ENCODE data around the gene CPA3.

Gene CPA3

GRCh38 chr3:148923592-148923991 lies 58.5 kb downstream of the CPA3 start:
- DNase-seq, result no peak

GRCh38 chr3:148924562-148924961 lies 59.5 kb downstream of the CPA3 start:
- no peak for DNase-seq

DNA sequence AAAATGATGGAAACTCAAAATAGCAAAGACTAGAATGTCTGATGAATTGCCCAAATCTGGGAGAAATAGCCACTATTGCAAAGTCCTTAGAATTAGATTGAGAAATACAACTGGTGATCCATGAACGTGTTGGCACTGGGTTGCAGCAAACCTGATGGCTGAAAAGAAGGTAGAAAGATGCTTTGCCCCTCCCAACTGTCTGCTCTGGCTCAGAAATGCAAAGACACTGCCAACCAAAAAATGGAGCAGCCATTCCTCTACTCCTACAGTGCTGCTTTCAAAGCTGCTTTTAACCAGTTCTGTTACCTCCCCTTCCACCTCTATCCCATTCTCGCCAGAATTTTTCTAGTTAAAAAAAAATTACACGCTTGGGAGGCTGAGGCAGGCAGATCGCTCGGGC lies 60.7 kb downstream of the CPA3 start:
- no peak for DNase-seq

- DNase-seq, result no peak
Measured at GRCh38 chr3:148930752-148931151, 65.7 kb downstream of the CPA3 start.

DNA sequence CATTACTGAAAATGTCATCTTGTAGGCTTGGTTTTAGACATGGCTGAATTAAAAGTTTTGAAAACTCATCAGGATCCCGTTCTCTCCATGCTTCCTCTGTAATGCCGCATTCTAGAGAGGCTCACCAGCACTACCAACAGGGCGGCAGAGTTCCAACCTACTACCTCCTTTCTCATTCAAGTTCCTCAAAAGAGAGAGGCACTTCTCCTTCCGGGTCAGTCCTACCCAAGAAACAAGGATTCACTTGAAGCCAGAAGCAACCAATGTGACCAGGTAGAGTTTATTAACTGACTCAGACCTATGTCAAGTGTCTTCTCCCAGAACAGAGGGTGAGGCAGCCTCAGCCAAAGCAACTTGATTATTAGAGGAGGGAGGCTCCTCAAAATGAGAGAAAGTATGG lies 66.5 kb downstream of the CPA3 start:
- no peak for DNase-seq

DNA sequence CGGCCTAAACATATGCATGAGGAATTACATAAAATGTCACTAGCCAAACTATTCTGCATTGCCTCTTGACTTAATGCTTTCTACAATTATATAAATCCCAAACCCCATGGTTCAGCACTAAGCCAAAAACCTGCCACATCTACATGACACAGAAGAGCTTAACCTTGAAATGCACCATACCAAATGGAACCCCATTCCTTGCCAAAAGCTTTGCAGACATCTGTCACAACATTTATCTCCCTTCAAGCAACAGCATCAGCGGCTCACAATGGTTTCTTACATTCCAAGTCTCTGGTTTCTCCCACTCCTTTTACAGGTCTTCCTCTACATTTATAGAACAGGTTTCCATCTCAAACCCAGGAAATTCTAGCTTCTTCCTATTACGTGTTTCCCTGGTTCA lies 67.9 kb downstream of the CPA3 start:
- no peak for DNase-seq

DNA sequence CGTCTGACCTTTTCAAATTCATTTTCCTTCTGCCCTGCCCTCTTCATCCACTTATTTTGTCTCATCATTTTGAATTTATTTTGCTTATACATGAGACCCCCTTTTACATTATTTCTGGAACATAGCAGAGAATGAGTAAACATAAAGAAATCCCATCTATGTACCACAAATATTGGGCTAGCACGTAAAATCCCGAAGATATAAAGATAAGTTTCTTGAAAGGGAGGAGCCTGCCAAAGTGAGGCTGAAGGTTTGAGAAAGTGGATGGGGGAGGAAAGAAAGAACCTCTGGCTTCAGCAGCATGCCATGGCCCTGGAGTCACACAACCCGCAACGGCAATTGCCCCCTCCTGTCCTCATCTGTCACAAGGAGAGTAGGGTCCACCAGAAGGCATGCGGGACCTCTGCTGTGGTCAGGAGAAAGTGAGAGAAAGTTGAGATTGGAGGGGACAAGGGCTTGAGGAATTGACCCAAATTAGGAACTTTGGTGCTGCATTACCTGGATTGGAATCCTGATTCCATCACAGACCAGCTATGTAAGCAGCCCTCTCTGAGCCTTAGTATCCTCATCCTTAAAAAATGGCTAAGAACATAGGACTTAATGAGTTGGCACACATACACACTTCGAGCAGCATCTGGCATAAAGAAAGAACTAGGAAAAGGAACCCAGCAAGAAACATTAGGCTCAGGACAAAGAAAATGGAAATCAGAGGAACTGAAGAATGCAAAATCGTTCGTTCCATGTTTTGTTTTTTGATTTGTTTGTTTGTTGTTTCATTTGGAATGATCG lies 72.6 kb downstream of the CPA3 start:
- no peak for DNase-seq

DNA sequence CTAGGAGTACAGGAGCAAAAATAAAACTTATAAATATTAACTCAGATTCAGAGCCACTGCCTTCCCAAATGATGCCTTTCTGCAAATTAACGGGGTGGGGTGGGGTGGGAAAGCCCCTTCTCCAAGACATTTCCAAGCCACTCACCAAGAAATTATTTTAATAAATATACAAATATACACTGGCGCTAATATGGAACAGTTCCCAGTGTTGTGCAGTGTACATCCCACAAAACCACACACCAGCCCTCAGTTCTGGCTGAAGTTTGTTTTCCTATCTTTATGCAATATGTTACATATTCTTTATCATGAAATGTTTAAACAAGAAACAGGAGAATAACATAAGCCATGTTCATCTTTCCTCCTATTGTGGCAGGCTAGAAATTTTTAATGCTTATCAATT lies 73.2 kb downstream of the CPA3 start:
- DNase-seq, result no peak

GRCh38 chr3:148938936-148939335 lies 73.8 kb downstream of the CPA3 start:
- DNase-seq, result no peak

DNA sequence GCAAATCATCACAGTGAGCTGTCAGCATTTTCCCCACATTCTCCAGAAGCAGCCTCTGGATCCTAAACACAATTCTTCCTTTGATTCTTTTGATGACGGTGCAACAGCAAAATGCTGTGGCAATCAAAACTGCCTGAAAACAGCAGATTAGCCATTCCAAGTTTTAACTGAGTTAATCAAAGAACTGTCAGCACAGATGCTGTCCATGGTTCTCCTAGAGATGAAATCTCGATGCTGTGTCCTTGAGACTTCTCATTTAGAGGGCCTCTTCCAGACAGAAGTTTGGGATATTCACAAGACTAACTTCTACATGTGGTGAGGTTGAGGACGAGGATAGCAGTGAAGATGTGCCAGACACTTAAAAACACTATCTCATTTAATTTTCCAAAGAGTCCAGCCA lies 75.9 kb downstream of the CPA3 start:
- DNase-seq, result no peak

- DNase-seq, result no peak
Measured at GRCh38 chr3:148943506-148944205, 78.6 kb downstream of the CPA3 start.

DNA sequence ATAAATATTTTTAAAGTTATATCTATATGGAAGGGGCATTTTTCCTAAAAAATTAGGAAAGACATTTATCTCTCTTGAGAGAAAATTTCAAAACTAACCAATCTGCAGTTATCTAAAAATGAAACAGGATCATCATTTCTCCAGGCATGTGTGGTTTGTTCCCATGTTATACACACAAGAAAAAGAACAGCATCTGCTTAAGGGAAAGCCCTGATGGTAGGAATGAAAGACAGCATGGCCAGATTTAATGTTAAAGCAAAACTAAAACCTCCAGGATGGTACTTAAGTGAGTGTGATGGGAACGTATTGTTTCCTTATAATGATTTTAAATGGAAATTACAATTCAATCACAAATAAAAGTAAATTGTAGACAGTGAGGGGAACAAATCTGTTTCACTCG lies 80.0 kb downstream of the CPA3 start:
- DNase-seq, result no peak

Data from activated CD8-positive, alpha-beta memory T cell treated with anti-CD3 and anti-CD28 coated beads, Interleukin-2, amount 50 U/mL, for 48 hours (primary cell).